ENCODE results near the gene ISM1. TPM values are rescaled to one million over a fixed set of nuclear protein-coding genes. Genes with fewer than 3 reads are reported as not detected.

The ISM1 gene
- total and polyA plus RNA-seq, 8 donors = 0.52 to 5.6 (median 1.7) TPM

GRCh38 chr20:13226367-13226766 is 5.3 kb downstream of the ISM1 start:
- WGBS, 2 donors = 55 to 64% methylated on average over 1 of the region's 1 CpG
- no peak for TF ChIP-seq CTCF (IDR thresholded peaks at IDR 0.05)
- Histone ChIP-seq H3K4me1 (no peaks in the 10 kb centered on the region), H3K36me3 (no peaks in the 10 kb centered on the region), H3K9me3 (no peaks in the 10 kb centered on the region), H3K27me3 (no peaks in the 10 kb centered on the region), H3K4me3 (no peak overlapping the region), H3K27ac (no peak overlapping the region)
- no peak for ATAC-seq
- intact Hi-C loops (cut with DNase I) = no loop called here
- no peak for FAIRE-seq
- DNase-seq = no peak

- H3K9me3 ChIP-seq = no peaks in the 10 kb centered on the region
- no peak for ATAC-seq
- WGBS, 2 donors = 84 to 93% methylated on average over 2 of the region's 2 CpGs
- no peaks in the 10 kb centered on the region for H3K36me3 ChIP-seq
- TF ChIP-seq CTCF (IDR thresholded peaks at IDR 0.05) = no peak
- no peaks in the 10 kb centered on the region for H3K27me3 ChIP-seq
- intact Hi-C loops (cut with DNase I) = no loop called here
- H3K4me3 ChIP-seq = no peak overlapping the region
- FAIRE-seq = no peak
- DNase-seq = no peak
- no peak overlapping the region for H3K27ac ChIP-seq
- no peaks in the 10 kb centered on the region for H3K4me1 ChIP-seq
Observed at GRCh38 chr20:13228771-13229170, 7.7 kb downstream of the ISM1 start.

- Histone ChIP-seq H3K36me3 (no peaks in the 10 kb centered on the region), H3K27me3 (no peaks in the 10 kb centered on the region), H3K9me3 (no peaks in the 10 kb centered on the region), H3K4me3 (no peak overlapping the region), H3K4me1 (no peaks in the 10 kb centered on the region), H3K27ac (no peak overlapping the region)
- intact Hi-C loops (cut with DNase I) = no loop called here
- ATAC-seq = no peak
- no peak for TF ChIP-seq CTCF (IDR thresholded peaks at IDR 0.05)
- no peak for FAIRE-seq
- DNase-seq = no peak
Observed at GRCh38 chr20:13229538-13229937, 8.5 kb downstream of the ISM1 start.

- 79 to 83% methylated on average over 7 of the region's 7 CpGs for WGBS, 2 donors
Observed at GRCh38 chr20:13231031-13231752, 10.1 kb downstream of the ISM1 start.

More at GRCh38 chr20:13231031-13231752, 10.1 kb downstream of the ISM1 start:
- no peaks in the 10 kb centered on the region for H3K4me1 ChIP-seq
- no peaks in the 10 kb centered on the region for H3K27me3 ChIP-seq
- FAIRE-seq = no peak
- no peak for DNase-seq
- no peak overlapping the region for H3K27ac ChIP-seq
- H3K4me3 ChIP-seq = no peak overlapping the region
- no peaks in the 10 kb centered on the region for H3K36me3 ChIP-seq
- no peak for TF ChIP-seq CTCF (IDR thresholded peaks at IDR 0.05)
- H3K9me3 ChIP-seq = no peaks in the 10 kb centered on the region
- intact Hi-C loops (cut with DNase I) = no loop called here
- no peak for ATAC-seq

Measured in pancreas (tissue), 10 donors.